PFSK-1 (cell line): ENCODE measurements around the gene TCTA.

Source experiments
- POLR2AphosphoS5 ChIP-seq: IDR thresholded peaks from 2 replicates; pipeline ENCODE4 v1.6.1; 2012; ENCODE audit warnings: low read depth, mild to moderate bottlenecking, control low read depth, low read length, moderate library complexity
- REST ChIP-seq, 2 experiments: IDR thresholded peaks; 2 replicates each; pipeline versions ENCODE4 v1.6.1 to v1.8.0; 2011 to 2012; ENCODE audit warnings: low read depth in 2 of 2, low read length in 2 of 2, control low read depth in 1 of 2, inconsistent platforms in 1 of 2, mild to moderate bottlenecking in 1 of 2, moderate library complexity in 1 of 2; ENCODE audit not compliant: insufficient read depth in 1 of 2
- SIN3A ChIP-seq: IDR thresholded peaks from 2 replicates; pipeline ENCODE4 v1.6.1; 2012; ENCODE audit warnings: mild to moderate bottlenecking, low read length, moderate library complexity, borderline replicate concordance; ENCODE audit not compliant: insufficient read depth
- TAF1 ChIP-seq: IDR thresholded peaks from 2 replicates; pipeline ENCODE4 v1.6.1; 2012; ENCODE audit warnings: low read length, control low read depth, borderline replicate concordance; ENCODE audit not compliant: insufficient read depth

GRCh38 chr3:49389297-49389696 lies 22.9 kb upstream of the TCTA start:
- TF ChIP-seq REST (IDR thresholded peaks at IDR 0.05; ENCODE audit: insufficient read depth in 1 of 2, low read depth in 2 of 2, low read length in 2 of 2) = no peak
- no peak for TF ChIP-seq POLR2AphosphoS5
- no peak for TF ChIP-seq TAF1
- no peak for TF ChIP-seq SIN3A
